Neural crest cell (in vitro differentiated cells): ENCODE results near the gene ATP5F1E. TPM values are rescaled to one million over a fixed set of nuclear protein-coding genes. Genes with fewer than 3 reads are reported as not detected.

Experiments
- DNase-seq: peaks from one replicate; pipeline ENCODE4 v3.0.0; 2021; ENCODE audit warnings: low read depth, mixed read lengths, low spot score
- H3K27ac Mint-ChIP-seq: one replicate; pipeline ENCODE4 v1.8.0; 2021; ENCODE audit warnings: mild to moderate bottlenecking, mixed read lengths; ENCODE audit not compliant: unreplicated experiment
- H3K27me3 Mint-ChIP-seq: 2 replicates; pipeline ENCODE4 v1.8.0; 2021; ENCODE audit warnings: low read depth, mild to moderate bottlenecking, mixed read lengths
- H3K36me3 Mint-ChIP-seq: 2 replicates; pipeline ENCODE4 v1.8.0; 2021; ENCODE audit warnings: low read depth, mild to moderate bottlenecking, mixed read lengths
- H3K4me1 Mint-ChIP-seq: 2 replicates; pipeline ENCODE4 v1.8.0; 2021; ENCODE audit warnings: mixed read lengths
- H3K4me3 Mint-ChIP-seq: one replicate; pipeline ENCODE4 v1.8.0; 2021; ENCODE audit warnings: mild to moderate bottlenecking, mixed read lengths
- H3K9me3 Mint-ChIP-seq: 2 replicates; pipeline ENCODE4 v1.8.0; 2021; ENCODE audit warnings: mixed read lengths
- total RNA-seq: library from RNA; stranded (reverse); gene quantifications from 2 replicates; pipeline ENCODE4 v1.2.1, GENCODE V29; 2021
- TF ChIP-seq, protein P1 (sequence below): fragments of 200-600 bp; sonication (generic); conservative IDR thresholded peaks from 2 replicates; pipeline ENCODE4 v1.5.0; 2021; ENCODE audit warnings: antibody characterized with exemption, mild to moderate bottlenecking

The ATP5F1E gene
- total RNA-seq, 1 donor from 2014 or later: 66.0 TPM

DNA sequence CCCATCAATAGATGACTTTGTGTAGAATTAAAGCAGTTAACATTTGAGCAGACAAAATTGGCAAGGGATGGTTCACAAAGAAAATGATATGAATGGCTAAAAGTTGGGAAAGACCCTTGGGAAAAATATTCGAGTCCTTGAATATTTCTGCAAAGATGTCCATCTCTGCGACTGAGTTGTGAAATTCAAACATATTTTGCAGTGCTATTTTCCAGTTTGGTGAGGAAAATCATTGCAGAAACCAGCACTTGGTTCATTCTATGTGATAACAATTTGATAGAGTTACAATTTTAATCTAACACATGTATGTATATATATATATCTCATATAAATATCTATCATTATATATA is 16.5 kb upstream of the ATP5F1E start:
- Mint-ChIP-seq H3K4me3 (no peak overlapping the region), H3K27me3 (peaks cover 16% of the 10 kb centered on the region), H3K4me1 (peaks cover 3% of the 10 kb centered on the region), H3K36me3 (no peaks in the 10 kb centered on the region), H3K27ac (no peak overlapping the region), H3K9me3 (no peaks in the 10 kb centered on the region)
- DNase-seq: no peak
- TF ChIP-seq, protein P1, sequence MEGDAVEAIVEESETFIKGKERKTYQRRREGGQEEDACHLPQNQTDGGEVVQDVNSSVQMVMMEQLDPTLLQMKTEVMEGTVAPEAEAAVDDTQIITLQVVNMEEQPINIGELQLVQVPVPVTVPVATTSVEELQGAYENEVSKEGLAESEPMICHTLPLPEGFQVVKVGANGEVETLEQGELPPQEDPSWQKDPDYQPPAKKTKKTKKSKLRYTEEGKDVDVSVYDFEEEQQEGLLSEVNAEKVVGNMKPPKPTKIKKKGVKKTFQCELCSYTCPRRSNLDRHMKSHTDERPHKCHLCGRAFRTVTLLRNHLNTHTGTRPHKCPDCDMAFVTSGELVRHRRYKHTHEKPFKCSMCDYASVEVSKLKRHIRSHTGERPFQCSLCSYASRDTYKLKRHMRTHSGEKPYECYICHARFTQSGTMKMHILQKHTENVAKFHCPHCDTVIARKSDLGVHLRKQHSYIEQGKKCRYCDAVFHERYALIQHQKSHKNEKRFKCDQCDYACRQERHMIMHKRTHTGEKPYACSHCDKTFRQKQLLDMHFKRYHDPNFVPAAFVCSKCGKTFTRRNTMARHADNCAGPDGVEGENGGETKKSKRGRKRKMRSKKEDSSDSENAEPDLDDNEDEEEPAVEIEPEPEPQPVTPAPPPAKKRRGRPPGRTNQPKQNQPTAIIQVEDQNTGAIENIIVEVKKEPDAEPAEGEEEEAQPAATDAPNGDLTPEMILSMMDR: no peak

DNA sequence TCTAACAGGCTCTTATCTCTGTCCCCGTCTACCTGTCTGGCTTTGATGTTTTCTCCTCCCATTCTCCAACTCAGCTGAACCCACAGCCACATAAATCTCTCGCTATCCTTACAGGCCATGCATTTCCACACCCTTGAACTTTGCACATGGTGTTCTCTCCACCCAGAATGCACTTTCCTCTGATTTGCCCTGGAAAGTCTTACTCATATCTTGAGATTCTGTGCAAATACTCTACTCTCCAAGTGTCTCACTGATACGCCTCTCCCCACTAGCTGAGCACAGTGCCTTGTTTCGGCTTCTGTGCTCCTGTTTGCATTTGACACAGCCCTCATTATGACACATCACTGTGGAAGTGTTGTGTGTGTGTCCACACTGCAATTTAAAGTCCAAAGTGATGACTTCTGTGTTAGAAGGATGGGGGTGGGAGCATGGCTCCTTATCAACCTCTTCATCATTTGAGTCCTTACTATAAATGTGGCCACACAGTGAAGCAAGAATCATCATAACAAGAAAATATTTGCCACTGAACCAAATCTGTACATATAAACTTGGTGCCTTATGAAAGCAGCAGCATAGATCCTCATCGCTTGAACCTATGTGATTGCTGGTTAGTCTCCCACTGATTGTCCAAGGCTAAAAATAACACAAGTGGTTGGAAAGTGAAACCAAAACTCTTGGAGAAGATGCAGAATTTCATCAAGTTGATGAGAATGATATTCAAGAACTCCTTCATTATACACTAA is 16.0 kb upstream of the ATP5F1E start:
- no peak overlapping the region for H3K27ac Mint-ChIP-seq
- H3K27me3 Mint-ChIP-seq: peaks cover 16% of the 10 kb centered on the region
- TF ChIP-seq, protein P1: no peak
- H3K36me3 Mint-ChIP-seq: no peaks in the 10 kb centered on the region
- no peak overlapping the region for H3K4me3 Mint-ChIP-seq
- H3K9me3 Mint-ChIP-seq: no peaks in the 10 kb centered on the region
- peaks cover 8% of the 10 kb centered on the region for H3K4me1 Mint-ChIP-seq
- DNase-seq: no peak

DNA sequence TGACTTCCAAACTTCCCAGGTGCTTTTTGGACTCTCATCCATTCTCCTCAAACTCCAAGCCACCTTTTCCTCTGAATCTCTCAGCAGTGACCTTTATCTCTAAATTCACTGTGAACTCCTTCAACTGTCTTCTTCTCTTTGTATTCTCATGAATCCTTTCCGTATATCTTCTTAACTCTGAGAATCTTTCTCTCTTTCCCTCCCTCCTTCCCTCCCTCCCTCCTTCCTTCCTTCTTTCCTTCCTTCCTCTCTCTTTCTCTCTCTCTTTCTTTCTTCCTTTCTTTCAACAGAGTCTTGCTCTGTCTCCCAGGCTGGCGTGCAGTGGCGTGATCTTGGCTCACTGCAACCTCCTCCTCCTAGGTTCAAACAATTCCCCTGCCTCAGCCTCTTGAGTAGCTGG is 14.7 kb upstream of the ATP5F1E start:
- peaks cover 11% of the 10 kb centered on the region for H3K4me1 Mint-ChIP-seq
- DNase-seq: no peak
- no peaks in the 10 kb centered on the region for H3K36me3 Mint-ChIP-seq
- peaks cover 13% of the 10 kb centered on the region for H3K27me3 Mint-ChIP-seq
- H3K4me3 Mint-ChIP-seq: no peak overlapping the region
- no peaks in the 10 kb centered on the region for H3K9me3 Mint-ChIP-seq
- no peak overlapping the region for H3K27ac Mint-ChIP-seq
- TF ChIP-seq, protein P1: no peak

DNA sequence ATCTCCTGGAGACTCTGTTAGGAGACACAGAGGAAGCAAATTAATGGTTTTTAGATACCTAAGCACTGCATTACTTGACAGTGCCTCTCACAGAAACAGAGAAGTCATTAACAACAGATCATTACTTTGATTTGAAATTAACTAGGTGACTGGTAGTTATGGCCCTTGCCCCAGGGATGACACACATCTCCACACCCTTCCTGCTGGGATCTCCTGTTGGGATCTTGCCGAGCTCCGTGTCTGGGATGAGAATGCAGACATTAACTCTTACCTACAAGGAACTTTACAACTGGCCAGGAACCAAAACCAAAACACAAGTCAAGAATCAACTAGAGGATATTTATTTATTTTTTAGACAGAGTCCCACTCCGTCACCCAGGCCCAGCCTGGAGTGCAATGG is 12.7 kb upstream of the ATP5F1E start:
- H3K27ac Mint-ChIP-seq: no peak overlapping the region
- TF ChIP-seq, protein P1: no peak
- no peak overlapping the region for H3K4me3 Mint-ChIP-seq
- H3K4me1 Mint-ChIP-seq: peaks cover 27% of the 10 kb centered on the region
- DNase-seq: no peak
- H3K9me3 Mint-ChIP-seq: no peaks in the 10 kb centered on the region
- H3K27me3 Mint-ChIP-seq: peaks cover 4% of the 10 kb centered on the region
- peaks cover 9% of the 10 kb centered on the region for H3K36me3 Mint-ChIP-seq

DNA sequence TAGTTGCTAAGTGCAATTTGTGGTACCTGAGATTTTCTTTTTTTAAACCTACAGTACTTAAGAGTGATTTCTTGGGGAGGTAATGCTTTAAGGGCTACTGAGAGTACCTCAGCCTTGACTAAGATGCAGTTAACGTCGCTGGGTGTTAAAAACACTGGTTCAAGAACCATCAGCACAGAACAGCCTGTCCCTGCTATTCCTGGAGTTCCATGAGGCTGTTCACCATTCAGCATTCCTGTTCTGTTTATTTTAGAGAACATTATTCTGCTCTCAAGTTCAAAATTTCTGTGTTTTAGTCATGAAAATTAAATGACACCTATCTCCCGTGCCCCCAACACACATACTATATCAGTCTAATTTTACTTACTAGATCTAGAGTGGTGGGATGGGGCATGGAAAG is 12.2 kb upstream of the ATP5F1E start:
- Mint-ChIP-seq H3K27ac (no peak overlapping the region), H3K4me1 (peaks cover 30% of the 10 kb centered on the region), H3K36me3 (peaks cover 9% of the 10 kb centered on the region), H3K9me3 (no peaks in the 10 kb centered on the region), H3K27me3 (peaks cover under 1% of the 10 kb centered on the region), H3K4me3 (no peak overlapping the region)
- TF ChIP-seq, protein P1: no peak
- DNase-seq: no peak
